SK-N-MC (cell line): Measurements from ENCODE around the gene WBP4.
"Not testable (repeated sequence)": the region's sequence is repeated elsewhere in the genome, so short reads cannot be mapped to it uniquely, and the experiment has no call there.

ENCODE experiments used
- EZH2 ChIP-seq: fragments of 200-600 bp; sonication (generic); IDR thresholded peaks from one replicate; pipeline ENCODE4 v1.6.1; 2017; ENCODE audit warnings: antibody characterized with exemption
- POLR2AphosphoS5 ChIP-seq: IDR thresholded peaks from 2 replicates; pipeline ENCODE4 v1.6.1; 2012; ENCODE audit warnings: mild to moderate bottlenecking, low read depth, low read length, borderline replicate concordance

GRCh38 chr13:41036557-41036956, 24.8 kb upstream of the WBP4 start:
- TF ChIP-seq EZH2, POLR2AphosphoS5: not testable (repeated sequence)
